MM.1S (cell line): ENCODE data around the gene AMFR.

Experiments used
- CTCF ChIP-seq: fragments of 300-600 bp; sonication (generic); IDR thresholded peaks from 2 replicates; pipeline ENCODE4 v1.5.1; 2016; ENCODE audit warnings: antibody characterized with exemption, low read length, mixed read lengths
- EZH2 ChIP-seq: fragments of 300-600 bp; sonication (generic); optimal IDR thresholded peaks from 2 replicates; pipeline ENCODE3; 2017; ENCODE audit warnings: low read depth, mild to moderate bottlenecking, antibody characterized with exemption, low read length, mixed read lengths
- EZH2phosphoT487 ChIP-seq: fragments of 300-600 bp; sonication (generic); IDR thresholded peaks from 2 replicates; pipeline ENCODE4 v1.6.1; 2018; ENCODE audit warnings: antibody characterized with exemption, low read length

- no peak for TF ChIP-seq CTCF
- no peak for TF ChIP-seq EZH2
- no peak for TF ChIP-seq EZH2phosphoT487
These were observed 62.1 kb downstream of the AMFR start for GRCh38 chr16:56363181-56363716.
